NCI-H1694 treated with DMSO at 0.1 percent for 48 hours (cell line): ENCODE results near the gene SPINT4.
"Not testable (repeated sequence)": the region's sequence is repeated elsewhere in the genome, so short reads cannot be mapped to it uniquely, and the experiment has no call there.

Source experiments
- DNase-seq: peaks from one replicate; lab custom pipeline; 2025; lab: John Stamatoyannopoulos, UW

The SPINT4 gene

DNA sequence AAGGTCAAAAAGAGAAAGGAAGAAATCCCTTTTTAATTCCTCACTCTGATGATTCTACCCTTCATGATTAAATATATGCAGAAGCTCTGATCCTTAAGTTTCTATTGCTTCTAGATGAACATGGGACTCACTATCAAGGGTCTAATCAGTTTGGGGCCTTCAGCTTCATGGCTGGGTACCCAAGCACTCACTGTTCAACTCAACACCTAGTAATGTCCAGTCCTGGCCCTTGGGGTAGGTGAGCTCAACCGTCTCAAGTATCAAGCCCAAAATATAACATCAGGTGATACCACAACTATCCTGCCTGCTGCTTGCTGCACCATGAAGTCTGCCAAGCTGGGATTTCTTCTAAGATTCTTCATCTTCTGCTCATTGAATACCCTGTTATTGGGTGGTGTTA is at the start of gene SPINT4:
TSS of gene SPINT4 (plus strand) at position 301 of the 400 bp plus-strand sequence. CDS start at position 322, 21 bp downstream.
- DNase-seq: no peak

DNA sequence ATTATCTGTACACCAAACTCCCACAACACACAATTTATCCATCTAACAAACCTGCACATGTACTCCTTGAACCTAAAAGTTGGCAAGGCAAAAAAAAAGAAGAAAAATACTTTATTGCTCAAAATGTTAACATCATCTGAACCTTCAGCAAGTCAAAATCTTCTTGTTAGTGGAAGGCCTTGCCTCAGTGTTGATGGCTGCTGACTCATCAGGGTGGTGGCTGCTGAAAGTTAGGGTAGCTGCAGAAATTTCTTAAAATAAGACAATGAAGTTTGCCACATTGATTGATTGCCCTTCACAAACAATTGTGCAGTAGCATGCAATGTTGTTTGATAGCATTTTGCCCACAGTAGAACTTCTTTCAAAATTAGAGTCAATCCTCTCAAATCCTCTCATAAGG is 49.4 kb upstream of the SPINT4 start:
- DNase-seq: no peak

DNA sequence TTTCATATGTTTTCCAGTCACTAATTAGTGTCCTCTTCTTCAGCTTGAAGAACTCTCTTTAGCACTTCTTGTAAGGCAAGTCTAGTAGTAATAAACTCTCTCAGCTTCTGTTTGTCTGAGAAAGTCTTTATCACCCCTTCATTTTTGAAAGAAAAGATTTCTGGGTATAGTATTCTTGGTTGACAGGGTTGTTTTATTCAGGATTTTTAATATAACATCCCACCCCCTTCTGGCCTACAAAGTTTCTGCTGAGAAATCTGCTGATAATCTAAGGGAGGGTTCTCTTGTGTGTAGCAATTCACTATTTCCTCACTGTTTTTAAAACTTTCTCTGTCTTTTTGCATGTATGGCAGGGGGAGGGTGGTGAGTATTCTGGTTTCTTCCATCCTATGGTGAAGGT is 42.5 kb upstream of the SPINT4 start:
- DNase-seq: no peak

DNA sequence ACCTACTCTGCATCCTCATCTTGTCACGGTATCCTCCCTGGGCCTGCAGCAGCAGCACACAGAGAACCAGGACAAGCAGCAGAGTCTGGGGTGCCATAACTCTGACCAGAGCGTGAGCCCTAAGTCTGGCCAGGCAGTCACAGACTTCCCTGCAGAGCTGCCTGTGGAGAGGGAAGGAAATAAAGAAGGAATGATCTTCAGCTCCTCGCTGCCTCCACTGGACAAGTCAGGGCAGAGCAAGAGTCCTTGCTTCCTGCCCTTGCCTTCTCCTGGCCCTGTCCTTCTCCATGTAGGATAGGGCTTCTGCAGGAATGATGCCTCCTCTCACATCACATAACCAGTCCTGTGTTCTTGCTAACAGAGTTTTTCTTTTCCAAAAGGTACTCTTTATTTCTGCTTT is 36.3 kb upstream of the SPINT4 start:
- no peak for DNase-seq

DNA sequence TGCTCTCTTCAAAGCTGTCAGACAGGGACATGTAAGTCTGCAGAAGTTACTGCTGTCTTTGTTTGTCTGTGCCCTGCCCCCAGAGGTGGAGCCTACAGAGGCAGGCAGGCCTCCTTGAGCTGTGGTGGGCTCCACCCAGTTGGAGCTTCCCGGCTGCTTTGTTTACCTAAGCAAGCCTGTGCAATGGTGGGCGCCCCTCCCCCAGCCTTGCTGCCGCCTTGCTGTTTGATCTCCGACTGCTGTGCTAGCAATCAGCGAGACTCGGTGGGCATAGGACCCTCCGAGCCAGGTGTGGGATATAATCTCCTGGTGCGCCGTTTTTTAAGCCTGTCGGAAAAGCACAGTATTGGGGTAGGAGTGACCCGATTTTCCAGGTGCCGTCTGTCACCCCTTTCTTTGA is 28.8 kb upstream of the SPINT4 start:
- DNase-seq: not testable (repeated sequence)

DNA sequence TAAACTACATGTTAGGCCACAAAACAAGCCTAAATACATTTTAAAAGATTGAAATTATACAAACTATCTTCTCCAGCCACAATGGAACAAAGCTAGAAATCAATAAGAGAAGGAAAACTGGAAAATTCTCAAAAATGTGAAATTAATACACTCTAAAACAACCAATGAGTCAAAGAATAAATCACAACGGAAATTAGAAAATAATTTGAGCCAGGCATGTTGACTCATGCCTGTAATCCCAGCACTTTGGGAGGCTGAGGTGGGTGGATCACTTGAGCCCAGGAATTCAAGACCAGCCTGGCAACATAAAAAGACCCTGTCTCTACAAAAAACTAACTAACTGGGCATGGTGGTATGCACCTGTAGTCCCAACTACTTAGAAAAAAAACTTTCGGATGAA is 26.7 kb upstream of the SPINT4 start:
- no peak for DNase-seq

DNA sequence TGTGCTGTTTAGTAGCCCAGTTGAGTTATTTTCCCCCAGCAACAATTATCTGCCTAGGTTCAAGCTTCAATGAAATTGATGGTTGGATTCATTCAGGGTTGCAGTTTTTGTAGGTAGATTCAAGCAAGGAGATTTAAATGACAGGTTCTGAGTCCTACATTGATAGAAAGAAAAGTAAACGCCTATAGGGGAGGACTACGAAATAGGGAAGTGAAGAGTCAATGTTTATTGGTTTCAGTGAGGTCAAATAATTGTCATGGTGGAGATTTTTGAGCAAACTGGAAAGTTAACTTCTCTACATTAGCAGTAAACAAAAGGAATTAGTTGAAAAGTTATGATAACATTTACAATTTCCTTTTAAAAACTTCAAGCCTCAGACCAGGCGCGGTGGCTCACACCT is 21.0 kb upstream of the SPINT4 start:
- DNase-seq: no peak

DNA sequence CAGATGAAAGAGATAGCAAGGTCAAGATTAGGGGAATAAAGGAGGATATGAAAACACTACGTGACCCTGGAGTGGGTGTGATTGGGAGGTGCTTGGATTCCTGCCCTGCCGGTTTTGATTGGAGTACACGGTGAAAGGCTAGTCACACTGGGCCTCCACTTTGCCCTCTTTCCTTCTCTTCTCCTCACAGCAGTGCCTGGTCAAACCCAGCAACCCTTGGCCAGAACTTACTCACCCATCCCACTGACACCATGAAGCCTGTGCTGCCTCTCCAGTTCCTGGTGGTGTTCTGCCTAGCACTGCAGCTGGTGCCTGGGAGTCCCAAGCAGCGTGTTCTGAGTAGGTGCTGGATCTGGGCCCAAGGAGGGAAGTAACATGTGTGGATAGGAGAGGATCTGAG is 20.3 kb upstream of the SPINT4 start, which contains the start of gene WFDC13:
TSS of gene WFDC13 (plus strand) at position 166 of the 400 bp plus-strand sequence. CDS start at position 252, 86 bp downstream.
- DNase-seq: no peak

DNA sequence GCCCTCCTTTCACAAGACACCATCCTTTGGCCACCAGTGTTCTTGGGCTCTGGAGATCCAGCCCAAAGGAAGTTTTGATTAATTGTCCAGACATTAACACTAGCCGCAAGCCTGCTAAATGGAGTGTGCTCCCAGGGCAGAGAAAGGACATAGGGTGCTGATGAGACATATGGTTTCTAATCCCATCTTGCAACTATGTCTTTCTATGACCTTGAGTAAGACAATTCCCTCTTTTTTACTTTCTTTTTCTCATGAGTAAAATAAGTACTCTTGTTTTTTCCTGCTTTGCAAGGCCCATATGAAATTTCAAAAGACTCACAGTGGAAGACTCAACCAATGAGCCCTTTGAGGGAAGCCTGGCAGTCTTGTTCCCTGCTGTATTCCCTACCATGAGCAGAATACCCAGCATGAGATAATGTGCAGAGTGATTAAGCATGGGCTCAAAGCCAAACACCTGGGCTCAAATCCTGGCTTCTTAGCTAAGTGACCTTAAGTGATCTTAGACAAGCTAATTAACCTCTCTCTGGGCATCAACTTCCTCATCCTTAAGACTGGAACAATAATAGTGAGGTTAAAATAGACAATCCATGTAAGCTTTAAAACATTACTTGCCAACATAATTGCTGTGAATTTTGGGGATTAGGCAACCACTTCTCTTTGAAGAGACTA is 17.0 kb upstream of the SPINT4 start, which contains the start of gene WFDC10B:
TSS of gene WFDC10B (minus strand) at position 51 of the 669 bp plus-strand sequence. CDS start 19,027 bp downstream, outside the sequence.
- DNase-seq: no peak

DNA sequence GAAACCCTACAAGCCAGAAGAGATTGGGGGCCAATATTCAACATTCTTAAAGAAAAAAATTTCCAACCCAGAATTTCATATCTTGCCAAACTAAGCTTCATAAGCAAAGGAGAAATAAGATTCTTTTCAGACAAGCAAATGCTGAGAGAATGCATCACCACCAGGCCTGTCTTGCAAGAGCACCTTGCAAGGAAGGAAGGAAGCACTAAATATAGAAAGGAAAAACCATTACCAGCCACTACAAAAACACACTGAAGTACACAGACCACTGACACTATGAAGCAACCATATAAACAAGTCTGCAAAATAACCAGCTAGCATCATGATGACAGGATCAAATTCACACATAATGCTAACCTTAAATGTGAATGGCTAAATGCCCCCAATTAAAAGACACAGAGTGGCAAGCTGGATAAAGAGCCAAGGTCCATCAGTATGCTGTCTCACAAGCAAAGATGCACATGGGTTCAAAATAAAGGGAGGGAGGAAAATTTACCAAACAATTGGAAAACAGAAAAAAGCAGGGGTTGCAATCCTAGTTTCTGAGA is 5.9 kb upstream of the SPINT4 start:
- DNase-seq: not testable (repeated sequence)

DNA sequence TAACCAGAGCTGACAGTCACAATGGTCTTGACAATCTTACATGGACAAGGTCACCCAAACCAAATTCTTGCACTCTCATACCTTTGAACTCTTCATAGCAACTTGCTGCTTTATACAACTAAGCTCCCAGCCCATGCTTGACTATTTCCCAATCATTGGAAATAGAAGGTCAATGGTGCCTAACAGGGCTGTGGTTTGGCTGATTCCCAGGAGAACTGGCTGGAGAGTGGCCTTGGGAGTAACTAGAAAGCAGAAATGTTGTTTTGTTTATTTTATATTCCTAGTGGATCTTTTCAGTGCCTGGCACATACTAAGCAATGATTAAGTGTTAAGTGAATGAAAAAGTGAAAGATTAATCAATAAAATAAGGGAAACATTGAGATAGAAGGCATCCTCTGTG is 3.0 kb downstream of the SPINT4 start:
- DNase-seq: no peak

DNA sequence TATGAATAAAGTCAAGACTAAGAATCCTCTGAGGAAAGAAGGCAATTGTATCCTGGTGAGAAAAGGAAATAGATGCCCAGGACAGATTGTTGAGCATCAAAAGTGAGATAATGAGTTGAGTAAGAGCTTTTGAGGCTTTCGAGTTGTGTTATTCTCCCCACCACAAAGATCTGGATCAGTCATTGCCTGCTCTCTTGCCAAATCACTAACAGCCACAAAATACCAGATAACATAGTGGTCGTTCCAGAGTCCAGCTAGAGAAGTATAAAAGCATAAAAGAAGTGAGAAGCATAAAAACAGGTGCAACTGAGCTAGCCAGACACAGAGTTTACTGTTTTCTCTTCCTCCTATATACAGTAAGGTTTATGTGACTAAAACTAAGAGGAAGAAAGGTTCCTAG is 4.9 kb downstream of the SPINT4 start:
- no peak for DNase-seq

DNA sequence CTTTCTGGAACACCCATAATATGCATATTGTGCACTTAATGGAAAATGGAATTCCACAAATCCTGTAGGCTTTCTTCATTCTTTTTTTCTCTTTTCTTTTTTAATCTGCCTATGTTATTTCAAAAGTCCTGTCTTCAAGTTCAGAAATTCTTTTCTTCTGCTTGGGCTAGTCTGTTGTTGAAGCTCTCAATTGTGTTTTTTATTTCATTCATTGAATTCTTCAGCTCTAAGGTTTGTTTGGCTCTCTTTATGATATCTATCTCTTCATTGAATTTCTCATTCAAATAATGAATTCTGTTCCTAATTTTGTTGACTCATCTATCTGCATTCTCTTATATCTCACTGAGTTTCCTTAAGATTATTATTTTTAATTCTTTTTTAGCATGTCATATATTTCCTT is 10.1 kb downstream of the SPINT4 start:
- no peak for DNase-seq

DNA sequence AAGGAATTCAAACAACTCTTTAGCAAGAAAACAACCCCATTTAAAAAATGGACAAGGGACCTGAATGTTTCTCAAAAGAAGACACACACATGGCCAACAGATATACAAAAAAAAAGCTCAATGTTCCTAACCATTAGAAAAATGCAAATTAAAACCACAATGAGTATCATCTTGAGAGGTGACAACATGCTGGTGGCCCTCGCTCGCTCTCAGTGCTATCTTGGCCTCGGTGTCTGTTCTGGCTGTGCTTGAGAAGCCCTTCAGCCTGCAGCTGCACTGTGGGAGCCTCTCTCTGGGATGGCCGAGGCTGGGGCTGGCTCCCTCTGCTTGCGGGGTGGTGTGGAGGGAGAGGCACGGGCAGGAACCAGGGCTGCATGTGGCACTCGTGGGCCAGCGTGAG is 13.4 kb downstream of the SPINT4 start:
- DNase-seq: no peak

DNA sequence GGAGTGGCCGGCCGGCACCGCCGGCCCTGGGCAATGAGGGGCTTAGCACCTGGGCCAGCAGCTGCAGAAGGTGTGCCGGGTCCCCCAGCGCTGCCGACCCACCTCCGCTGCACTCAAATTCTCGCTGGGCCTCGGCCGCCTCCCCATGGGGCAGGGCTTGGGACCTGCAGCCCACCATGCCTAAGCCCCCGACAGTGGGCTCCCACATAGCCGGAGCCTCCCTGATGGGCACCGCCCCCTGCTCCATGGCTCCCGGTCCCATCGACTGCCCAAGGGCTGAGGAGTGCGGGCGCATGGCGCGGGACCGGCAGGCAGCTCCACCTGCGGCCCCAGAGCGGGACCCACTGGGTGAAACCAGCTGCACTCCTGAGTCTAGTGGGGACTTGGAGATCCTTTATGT is 13.8 kb downstream of the SPINT4 start:
- no peak for DNase-seq

DNA sequence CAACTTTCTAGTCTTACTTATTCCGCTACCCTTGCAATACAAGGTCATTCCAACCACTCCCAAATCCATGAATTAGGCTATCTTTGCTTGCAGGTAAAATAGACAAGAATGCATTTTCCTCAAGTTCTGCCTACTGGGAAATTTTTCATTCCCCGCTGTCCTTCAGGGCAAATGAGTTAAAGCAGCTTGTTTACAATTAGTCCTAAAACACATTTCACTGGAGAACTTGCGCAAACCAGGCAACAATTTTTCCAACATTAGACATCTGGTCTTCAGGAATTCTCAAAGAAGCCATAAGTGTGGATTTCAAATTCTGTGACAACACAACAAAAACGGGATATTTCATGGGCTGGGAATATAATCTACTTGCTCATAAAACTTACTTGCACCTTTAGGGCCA is 20.4 kb downstream of the SPINT4 start:
- DNase-seq: no peak

DNA sequence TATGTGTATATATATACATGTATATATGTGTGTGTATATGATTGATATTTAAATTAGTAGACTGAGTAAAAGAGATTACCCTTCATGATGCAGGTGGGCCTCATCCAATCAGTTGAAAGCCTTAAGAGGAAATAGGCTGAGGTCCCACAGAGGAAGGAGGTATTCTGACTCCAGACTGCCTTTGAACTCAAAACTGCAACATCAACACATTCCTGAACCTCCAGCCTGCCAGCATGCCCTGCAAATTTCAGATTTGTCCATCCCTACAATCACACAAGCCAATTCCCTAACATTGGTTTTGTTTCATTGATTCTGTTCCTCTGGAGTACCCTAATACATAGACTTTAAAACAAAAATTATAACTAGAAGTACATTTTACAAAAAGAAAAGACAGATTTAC is 22.9 kb downstream of the SPINT4 start:
- no peak for DNase-seq

DNA sequence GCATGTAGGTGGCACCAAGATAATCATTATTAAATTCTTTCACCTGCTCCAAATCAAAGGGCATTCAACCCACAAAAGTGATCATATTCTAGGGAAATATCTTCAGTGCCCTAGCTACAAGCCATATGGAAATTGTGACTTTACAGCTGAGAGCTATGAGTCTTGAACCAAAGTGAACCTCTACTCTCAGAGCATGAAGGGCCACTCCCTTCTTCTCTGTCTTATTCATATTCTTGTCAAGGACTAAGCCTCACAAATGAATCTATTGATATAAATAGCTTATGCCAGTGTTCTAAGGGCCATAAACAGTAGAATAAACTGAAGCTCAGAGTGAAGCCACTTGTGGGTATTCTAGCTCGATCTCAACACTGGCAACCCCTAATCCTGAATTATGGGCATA is 29.6 kb downstream of the SPINT4 start:
- DNase-seq: no peak

DNA sequence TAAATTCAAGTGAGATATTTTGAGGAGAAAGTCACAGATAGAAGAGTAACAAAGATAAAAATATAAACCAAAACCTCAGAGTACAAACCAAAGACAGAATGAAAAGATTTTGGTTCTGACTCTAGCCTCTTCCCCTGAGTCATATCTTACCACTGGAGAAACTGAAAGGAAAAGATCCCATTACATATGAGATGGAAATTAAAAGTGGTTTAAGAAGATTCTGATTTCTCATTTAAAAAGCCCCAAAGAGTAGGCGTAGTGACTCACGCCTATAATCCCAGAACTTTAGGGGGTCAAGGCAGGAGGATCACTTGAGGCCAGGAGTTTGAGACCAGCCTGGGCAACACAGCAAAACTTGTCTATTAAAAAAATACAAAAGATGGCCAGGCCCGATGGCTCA is 30.6 kb downstream of the SPINT4 start:
- DNase-seq: no peak

DNA sequence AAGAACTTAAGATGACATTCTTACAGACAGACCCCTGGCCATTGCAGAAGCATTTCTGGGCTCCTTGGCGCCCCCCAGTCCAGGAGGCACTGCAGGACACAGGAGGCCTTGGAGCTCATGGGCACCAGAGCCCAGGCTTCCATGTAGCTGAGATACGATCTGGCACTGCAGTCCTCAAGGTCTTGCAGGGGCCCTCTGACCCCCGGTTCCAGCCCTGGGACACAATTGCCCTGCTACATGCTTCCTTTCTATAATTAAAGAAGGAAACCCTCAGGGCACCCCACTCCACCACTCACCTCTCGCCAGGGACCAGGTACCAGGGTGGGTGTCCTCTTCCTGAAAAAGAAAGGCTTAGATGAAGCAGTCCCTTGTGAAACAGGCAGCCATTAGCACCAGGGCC is 35.9 kb downstream of the SPINT4 start:
- DNase-seq: no peak

DNA sequence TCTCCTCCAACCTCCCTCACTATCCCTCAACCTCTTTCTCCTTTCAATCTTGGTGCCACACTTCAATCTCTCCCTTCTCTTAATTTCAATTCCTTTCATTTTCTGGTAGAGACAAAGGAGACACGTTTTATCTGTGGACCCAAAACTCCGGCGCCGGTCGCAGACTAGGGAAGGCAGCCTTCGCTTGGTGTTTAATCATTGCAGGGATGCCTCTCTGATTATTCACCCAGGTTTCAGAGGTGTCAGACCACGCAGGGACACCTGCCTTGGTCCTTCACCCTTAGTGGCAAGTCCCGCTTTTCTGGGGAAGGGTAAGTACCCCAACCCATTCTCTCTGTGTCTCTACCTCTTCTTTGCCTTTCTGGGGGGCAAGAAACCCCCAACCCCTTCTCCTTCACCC is 37.8 kb downstream of the SPINT4 start:
- not testable (repeated sequence) for DNase-seq

DNA sequence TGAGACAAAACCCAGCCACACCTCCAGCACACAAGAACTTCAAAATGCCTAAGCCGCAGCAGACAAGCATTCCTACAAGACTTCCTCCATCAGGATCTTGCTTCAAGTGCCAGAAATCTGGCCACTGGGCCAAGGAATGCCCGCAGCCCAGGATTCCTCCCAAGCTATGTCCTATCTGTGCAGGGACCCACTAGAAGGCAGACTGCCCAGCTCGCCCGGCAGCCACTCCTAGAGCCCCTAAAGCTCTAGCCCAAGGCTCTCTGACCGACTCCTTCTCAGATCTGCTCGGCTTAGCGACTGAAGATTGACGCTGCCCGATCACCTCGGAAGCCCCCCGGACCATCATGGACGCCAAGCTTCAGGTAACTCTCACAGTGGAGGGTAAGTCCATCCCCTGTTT is 39.8 kb downstream of the SPINT4 start:
- DNase-seq: not testable (repeated sequence)

DNA sequence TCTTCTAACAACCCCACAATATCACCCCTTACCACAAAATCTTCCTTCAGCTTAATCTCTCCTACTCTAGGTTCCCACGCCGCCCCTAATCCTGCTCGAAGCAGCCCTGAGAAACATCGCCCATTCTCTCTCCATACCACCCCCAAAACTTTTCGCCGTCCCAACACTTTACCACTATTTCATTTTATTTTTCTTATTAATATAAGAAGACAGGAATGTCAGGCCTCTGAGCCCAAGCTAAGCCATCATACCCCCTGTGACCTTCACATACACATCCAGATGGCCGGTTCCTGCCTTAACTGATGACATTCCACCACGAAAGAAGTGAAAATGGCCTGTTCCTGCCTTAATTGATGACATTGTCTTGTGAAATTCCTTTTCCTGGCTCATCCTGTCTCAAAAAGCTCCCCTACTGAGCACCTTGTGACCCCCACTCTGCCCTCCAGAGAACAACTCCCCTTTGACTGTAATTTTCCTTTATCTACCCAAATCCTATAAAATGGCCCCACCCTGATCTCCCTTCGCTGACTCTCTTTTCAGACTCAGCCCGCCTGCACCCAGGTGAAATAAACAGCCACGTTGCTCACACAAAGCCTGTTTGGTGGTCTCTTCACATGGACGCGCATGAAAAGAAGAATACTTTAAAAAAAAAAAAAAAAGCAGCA is 42.6 kb downstream of the SPINT4 start:
- not testable (repeated sequence) for DNase-seq
